Measurements from ENCODE around the gene NHS.

The NHS gene

DNA sequence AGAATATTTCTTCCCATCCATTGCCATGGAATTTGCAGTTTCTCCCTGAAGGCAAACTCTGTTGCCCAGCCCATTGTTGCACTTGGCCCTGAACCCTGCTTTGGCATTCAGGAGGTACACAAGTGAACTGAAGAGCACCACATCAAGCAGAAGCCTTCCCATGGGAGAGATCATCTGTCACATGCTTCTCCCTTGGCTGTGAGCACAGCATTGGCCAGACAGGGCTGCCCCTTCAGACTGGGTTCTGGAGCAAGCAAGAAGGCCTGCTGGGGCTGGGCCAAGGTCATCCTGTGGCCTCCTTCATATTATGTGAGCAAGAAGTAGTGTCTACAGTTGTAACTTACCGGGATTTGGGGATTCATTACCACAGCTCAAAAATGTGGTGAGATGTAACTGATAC is 385.0 kb downstream of the NHS start:
- H3K27ac ChIP-seq (replicated peaks), result no peak overlapping the region
- no peaks in the 10 kb centered on the region for H3K27me3 ChIP-seq (ENCODE audit: insufficient read depth, poor library complexity, severe bottlenecking)
- no peak overlapping the region for H3K4me3 ChIP-seq (replicated peaks; ENCODE audit: insufficient read depth, low read length)
- DNase-seq (ENCODE audit: low read depth in 1 of 2, low spot score in 1 of 2), result no peak
- TF ChIP-seq SPI1 (IDR thresholded peaks at IDR 0.05; ENCODE audit: borderline replicate concordance, low read depth) (no peak), POLR2AphosphoS5 (IDR thresholded peaks at IDR 0.05; ENCODE audit: low read depth) (no peak), GABPA (IDR thresholded peaks at IDR 0.05; ENCODE audit: low read depth) (no peak)
- TF ChIP-seq, protein P1, sequence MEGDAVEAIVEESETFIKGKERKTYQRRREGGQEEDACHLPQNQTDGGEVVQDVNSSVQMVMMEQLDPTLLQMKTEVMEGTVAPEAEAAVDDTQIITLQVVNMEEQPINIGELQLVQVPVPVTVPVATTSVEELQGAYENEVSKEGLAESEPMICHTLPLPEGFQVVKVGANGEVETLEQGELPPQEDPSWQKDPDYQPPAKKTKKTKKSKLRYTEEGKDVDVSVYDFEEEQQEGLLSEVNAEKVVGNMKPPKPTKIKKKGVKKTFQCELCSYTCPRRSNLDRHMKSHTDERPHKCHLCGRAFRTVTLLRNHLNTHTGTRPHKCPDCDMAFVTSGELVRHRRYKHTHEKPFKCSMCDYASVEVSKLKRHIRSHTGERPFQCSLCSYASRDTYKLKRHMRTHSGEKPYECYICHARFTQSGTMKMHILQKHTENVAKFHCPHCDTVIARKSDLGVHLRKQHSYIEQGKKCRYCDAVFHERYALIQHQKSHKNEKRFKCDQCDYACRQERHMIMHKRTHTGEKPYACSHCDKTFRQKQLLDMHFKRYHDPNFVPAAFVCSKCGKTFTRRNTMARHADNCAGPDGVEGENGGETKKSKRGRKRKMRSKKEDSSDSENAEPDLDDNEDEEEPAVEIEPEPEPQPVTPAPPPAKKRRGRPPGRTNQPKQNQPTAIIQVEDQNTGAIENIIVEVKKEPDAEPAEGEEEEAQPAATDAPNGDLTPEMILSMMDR (IDR thresholded peaks at IDR 0.05; ENCODE audit: insufficient read depth, low read length), result no peak
- TF ChIP-seq, protein P2, sequence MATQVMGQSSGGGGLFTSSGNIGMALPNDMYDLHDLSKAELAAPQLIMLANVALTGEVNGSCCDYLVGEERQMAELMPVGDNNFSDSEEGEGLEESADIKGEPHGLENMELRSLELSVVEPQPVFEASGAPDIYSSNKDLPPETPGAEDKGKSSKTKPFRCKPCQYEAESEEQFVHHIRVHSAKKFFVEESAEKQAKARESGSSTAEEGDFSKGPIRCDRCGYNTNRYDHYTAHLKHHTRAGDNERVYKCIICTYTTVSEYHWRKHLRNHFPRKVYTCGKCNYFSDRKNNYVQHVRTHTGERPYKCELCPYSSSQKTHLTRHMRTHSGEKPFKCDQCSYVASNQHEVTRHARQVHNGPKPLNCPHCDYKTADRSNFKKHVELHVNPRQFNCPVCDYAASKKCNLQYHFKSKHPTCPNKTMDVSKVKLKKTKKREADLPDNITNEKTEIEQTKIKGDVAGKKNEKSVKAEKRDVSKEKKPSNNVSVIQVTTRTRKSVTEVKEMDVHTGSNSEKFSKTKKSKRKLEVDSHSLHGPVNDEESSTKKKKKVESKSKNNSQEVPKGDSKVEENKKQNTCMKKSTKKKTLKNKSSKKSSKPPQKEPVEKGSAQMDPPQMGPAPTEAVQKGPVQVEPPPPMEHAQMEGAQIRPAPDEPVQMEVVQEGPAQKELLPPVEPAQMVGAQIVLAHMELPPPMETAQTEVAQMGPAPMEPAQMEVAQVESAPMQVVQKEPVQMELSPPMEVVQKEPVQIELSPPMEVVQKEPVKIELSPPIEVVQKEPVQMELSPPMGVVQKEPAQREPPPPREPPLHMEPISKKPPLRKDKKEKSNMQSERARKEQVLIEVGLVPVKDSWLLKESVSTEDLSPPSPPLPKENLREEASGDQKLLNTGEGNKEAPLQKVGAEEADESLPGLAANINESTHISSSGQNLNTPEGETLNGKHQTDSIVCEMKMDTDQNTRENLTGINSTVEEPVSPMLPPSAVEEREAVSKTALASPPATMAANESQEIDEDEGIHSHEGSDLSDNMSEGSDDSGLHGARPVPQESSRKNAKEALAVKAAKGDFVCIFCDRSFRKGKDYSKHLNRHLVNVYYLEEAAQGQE (IDR thresholded peaks at IDR 0.05; ENCODE audit: insufficient replicate concordance, low read depth), result no peak

DNA sequence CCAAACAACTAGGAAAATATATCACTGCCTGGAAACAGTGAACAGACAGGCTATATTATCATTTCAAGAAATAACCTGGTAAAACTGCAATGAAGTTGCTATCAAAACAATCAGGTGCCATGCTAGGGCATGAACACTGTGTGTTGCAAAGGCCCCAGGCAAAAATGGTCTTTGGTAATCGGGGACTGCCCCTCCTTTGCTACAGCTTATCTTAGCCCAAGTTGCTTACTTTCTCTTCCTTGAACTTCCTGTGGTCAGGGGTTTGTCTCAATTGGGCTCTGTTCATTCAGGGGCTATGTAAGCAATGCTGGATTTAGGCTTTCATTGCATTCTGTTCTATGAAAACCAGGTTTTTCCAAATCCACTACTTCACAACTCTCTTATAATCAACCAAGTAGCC is 392.7 kb downstream of the NHS start:
- H3K27me3 ChIP-seq (ENCODE audit: insufficient read depth, poor library complexity, severe bottlenecking), result no peaks in the 10 kb centered on the region
- no peak for TF ChIP-seq POLR2AphosphoS5 (IDR thresholded peaks at IDR 0.05; ENCODE audit: low read depth)
- TF ChIP-seq SPI1 (IDR thresholded peaks at IDR 0.05; ENCODE audit: borderline replicate concordance, low read depth), result no peak
- TF ChIP-seq, protein P2 (IDR thresholded peaks at IDR 0.05; ENCODE audit: insufficient replicate concordance, low read depth), result no peak
- TF ChIP-seq, protein P1 (IDR thresholded peaks at IDR 0.05; ENCODE audit: insufficient read depth, low read length), result no peak

DNA sequence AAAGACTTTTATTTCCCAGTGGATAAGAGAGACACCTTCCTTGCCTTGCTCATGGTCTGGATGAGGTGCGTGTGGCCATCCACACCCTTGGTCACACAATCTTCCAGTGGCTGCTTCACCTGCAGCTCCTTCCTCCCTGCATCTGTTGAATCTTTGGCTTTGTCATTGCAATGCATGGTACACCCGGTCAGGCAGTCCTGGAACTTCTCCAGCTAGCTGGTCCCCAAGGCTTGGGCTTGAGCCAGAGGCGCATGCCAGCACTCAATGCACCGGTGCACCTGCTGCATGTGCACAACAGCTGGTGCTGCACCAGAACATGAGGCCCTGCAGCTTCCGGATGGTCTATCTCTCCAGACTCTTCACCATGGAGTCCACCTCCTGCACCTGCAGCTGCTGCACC is 394.0 kb downstream of the NHS start:
- H3K27me3 ChIP-seq (ENCODE audit: insufficient read depth, poor library complexity, severe bottlenecking), result no peaks in the 10 kb centered on the region
- no peak for DNase-seq (ENCODE audit: low read depth in 1 of 2, low spot score in 1 of 2)
- TF ChIP-seq SPI1 (IDR thresholded peaks at IDR 0.05; ENCODE audit: borderline replicate concordance, low read depth) (no peak), GABPA (IDR thresholded peaks at IDR 0.05; ENCODE audit: low read depth) (no peak), POLR2AphosphoS5 (IDR thresholded peaks at IDR 0.05; ENCODE audit: low read depth) (no peak)
- TF ChIP-seq, protein P1 (IDR thresholded peaks at IDR 0.05; ENCODE audit: insufficient read depth, low read length), result no peak
- TF ChIP-seq, protein P2 (IDR thresholded peaks at IDR 0.05; ENCODE audit: insufficient replicate concordance, low read depth), result no peak
- H3K27ac ChIP-seq (replicated peaks), result no peak overlapping the region
- H3K4me3 ChIP-seq (replicated peaks; ENCODE audit: insufficient read depth, low read length), result no peak overlapping the region

More for the DNA sequence above, 392.7 kb downstream of the NHS start:
- no peak overlapping the region for H3K27ac ChIP-seq (replicated peaks)
- H3K4me3 ChIP-seq (replicated peaks; ENCODE audit: insufficient read depth, low read length), result no peak overlapping the region
- no peak for DNase-seq (ENCODE audit: low read depth in 1 of 2, low spot score in 1 of 2)
